Lung (tissue), 16 donors: ENCODE measurements around the gene PCGF1. TPM values are rescaled to one million over a fixed set of nuclear protein-coding genes. Genes with fewer than 3 reads are reported as not detected.
A peak's percentile ranks its signal among the peaks of the same experiment; 100 is the strongest.

ENCODE experiments used
- ATAC-seq: fragments of 200-7000 bp; cut with Tn5 transposase; one replicate; pipeline ENCODE4 v1.9.1; 2020; ENCODE audit warnings: moderate number of reproducible peaks; ENCODE audit not compliant: insufficient read depth, low FRiP score
- DNase-seq, 3 donors: peaks; one replicate each; pipeline ENCODE4 v3.0.0-alpha.2; 2013 to 2017
- H3K27ac ChIP-seq, 2 donors: one replicate each; pipeline ENCODE4 v1.5.1; 2013; ENCODE audit warnings: mild to moderate bottlenecking in 2 of 2, moderate library complexity in 2 of 2, control low read depth in 1 of 2, inconsistent platforms in 1 of 2, low read depth in 1 of 2, low read length in 1 of 2
- H3K27me3 ChIP-seq, 3 donors: one replicate each; pipeline ENCODE4 v1.5.1; 2013; ENCODE audit warnings: low read length in 2 of 3; ENCODE audit not compliant: control insufficient read depth in 3 of 3, insufficient read depth in 3 of 3
- H3K36me3 ChIP-seq, 4 donors: one replicate each; pipeline ENCODE4 v1.5.1; 2013; ENCODE audit warnings: low read length in 4 of 4, mild to moderate bottlenecking in 1 of 4, moderate library complexity in 1 of 4; ENCODE audit not compliant: control insufficient read depth in 4 of 4, insufficient read depth in 4 of 4
- H3K4me1 ChIP-seq, 5 donors: one replicate each; pipeline ENCODE4 v1.5.1; 2013; ENCODE audit warnings: low read length in 5 of 5, mild to moderate bottlenecking in 2 of 5, moderate library complexity in 1 of 5; ENCODE audit not compliant: control insufficient read depth in 5 of 5, insufficient read depth in 5 of 5
- H3K4me3 ChIP-seq: one replicate; pipeline ENCODE4 v1.5.1; 2013; ENCODE audit warnings: mild to moderate bottlenecking, control low read depth, moderate library complexity
- H3K9ac ChIP-seq, 2 donors: one replicate each; pipeline ENCODE4 v1.5.1; 2013; ENCODE audit warnings: low read length in 2 of 2, control low read depth in 1 of 2; ENCODE audit not compliant: insufficient read depth in 1 of 2
- H3K9me3 ChIP-seq, 4 donors: one replicate each; pipeline ENCODE4 v1.5.1; 2013; ENCODE audit warnings: low read length in 3 of 4, mild to moderate bottlenecking in 1 of 4, moderate library complexity in 1 of 4; ENCODE audit not compliant: control insufficient read depth in 4 of 4, insufficient read depth in 3 of 4
- WGBS, 2 donors: extraction: QIAGEN DNeasy Blood & Tissue Kit; methylation state at CpG; one replicate each; pipeline ENCODE4 v1.1.7; 2013; 5-methylcytosine and 5-hydroxymethylcytosine counted together
- long read RNA-seq, 5 donors: transcript quantifications; one replicate each; lab custom pipeline, GENCODE V29; 2026
- polyA plus RNA-seq, 2 donors: library from polyadenylated mRNA; stranded (reverse); fragments of 200-250 nt; gene quantifications; one replicate each; pipeline ENCODE4 v1.2.1, GENCODE V29; 2013
- total RNA-seq, 2 donors: library from RNA; depleted of rRNA in 1 of 2; stranded (reverse); fragments of >200 nt in 1 of 2; gene quantifications; one replicate each; pipeline ENCODE4 v1.2.1, GENCODE V29; 2014 to 2021
- TF ChIP-seq, protein P1 (sequence below): IDR thresholded peaks from 2 replicates; pipeline ENCODE4 v1.5.1; 2012; ENCODE audit warnings: mild to moderate bottlenecking; ENCODE audit errors: control extremely low read depth, extremely low read depth
- donor health status: control.
- donor health status: control.
- donor health status: Bipolar disorder and iron deficiency.
- donor health status: healthy.
- donor health status: DM: yes; HTN: yes; CAD: no.

The PCGF1 gene
- total RNA-seq (10 to 100 TPM; 16.7 to 35.5 TPM), polyA plus RNA-seq (10 to 100 TPM; 20.6 to 47.8 TPM)
- long read RNA-seq, donor 1, partial matches to known transcripts, result 0 of 4 reads
- long read RNA-seq, donor 1, other reads (novel, unspliced or antisense), result 0 of 4 reads
- long read RNA-seq, donor 2, partial matches to known transcripts, result 0 of 2 reads
- long read RNA-seq, donor 2, other reads (novel, unspliced or antisense), result 0 of 2 reads
- long read RNA-seq, donor 3, partial matches to known transcripts, result 0 of 4 reads
- long read RNA-seq, donor 3, other reads (novel, unspliced or antisense), result 0 of 4 reads
- long read RNA-seq, donor 4, partial matches to known transcripts, result 0 of 3 reads
- long read RNA-seq, donor 4, other reads (novel, unspliced or antisense), result 0 of 3 reads
- long read RNA-seq, donor 5, transcript PCGF1-201 (9 exons, 1,792 nt), result major isoform, 9 of 9 reads
- long read RNA-seq, donor 5, partial matches to known transcripts, result 0 of 9 reads
- long read RNA-seq, donor 5, other reads (novel, unspliced or antisense), result 0 of 9 reads

DNA sequence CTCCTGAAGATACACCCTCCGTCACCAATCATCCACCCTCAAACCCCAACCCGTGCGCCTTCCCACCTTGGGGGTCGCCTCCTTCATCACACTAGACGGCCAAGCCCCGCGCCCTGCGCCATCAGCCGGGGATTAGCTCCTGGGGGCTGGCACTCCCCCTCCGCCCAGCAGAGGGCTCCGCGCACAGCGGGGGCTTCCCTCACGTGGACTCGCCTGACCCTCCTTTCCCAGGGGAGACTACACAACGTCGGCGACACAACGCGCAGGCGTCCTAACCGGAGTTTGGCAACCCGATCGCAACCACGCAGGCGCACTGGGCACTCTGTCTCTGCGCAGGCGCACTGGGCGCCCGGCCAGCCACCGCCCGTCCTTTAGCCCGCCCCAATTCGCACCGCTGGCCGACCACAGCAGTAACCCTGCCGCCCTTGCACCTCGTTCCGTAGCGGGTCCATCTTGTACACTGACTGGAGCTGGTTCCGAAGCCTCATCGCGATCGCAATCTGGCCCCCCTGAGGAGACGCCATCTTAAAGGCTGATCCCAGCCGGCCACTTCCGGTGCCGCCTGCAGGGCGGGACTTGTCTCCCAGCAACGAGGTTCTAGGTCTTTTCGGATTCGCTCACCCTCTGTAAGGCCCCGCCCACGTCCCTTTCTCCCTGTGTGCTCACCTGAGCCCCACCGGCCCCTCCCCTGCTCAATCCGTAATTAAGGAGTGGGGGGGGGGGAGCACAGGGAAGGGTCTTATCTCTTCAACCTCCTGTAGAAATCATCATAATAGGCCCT is at the start of gene PCGF1:
TSS of gene PCGF1 (minus strand) at position 551 of the 781 bp plus-strand sequence. CDS start at position 524, 27 bp downstream.
- ATAC-seq, result peak; percentile 90
- Histone ChIP-seq H3K9me3 (no peaks in the 10 kb centered on the region), H3K27me3 (peaks cover 0 to 63% (median 61%) of the 10 kb centered on the region in 3 donors), H3K4me3 (peak within 1 kb of the TSS; percentile 74), H3K9ac (peak within 1 kb of the TSS; percentile 8 to 93), H3K4me1 (peaks cover 6 to 29% (median 14%) of the 10 kb centered on the region in 5 donors), H3K36me3 (peaks cover 0 to 14% (median 8%) of the 10 kb centered on the region in 4 donors), H3K27ac (peak within 1 kb of the TSS; percentile 93 to 98)
- DNase-seq, result peak; percentile 98 to 99 (median 99)
- 1% methylated on average over 55 to 56 of the region's 56 CpGs for WGBS, 2 donors
- TF ChIP-seq, protein P1, sequence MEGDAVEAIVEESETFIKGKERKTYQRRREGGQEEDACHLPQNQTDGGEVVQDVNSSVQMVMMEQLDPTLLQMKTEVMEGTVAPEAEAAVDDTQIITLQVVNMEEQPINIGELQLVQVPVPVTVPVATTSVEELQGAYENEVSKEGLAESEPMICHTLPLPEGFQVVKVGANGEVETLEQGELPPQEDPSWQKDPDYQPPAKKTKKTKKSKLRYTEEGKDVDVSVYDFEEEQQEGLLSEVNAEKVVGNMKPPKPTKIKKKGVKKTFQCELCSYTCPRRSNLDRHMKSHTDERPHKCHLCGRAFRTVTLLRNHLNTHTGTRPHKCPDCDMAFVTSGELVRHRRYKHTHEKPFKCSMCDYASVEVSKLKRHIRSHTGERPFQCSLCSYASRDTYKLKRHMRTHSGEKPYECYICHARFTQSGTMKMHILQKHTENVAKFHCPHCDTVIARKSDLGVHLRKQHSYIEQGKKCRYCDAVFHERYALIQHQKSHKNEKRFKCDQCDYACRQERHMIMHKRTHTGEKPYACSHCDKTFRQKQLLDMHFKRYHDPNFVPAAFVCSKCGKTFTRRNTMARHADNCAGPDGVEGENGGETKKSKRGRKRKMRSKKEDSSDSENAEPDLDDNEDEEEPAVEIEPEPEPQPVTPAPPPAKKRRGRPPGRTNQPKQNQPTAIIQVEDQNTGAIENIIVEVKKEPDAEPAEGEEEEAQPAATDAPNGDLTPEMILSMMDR, result peak; percentile 1

DNA sequence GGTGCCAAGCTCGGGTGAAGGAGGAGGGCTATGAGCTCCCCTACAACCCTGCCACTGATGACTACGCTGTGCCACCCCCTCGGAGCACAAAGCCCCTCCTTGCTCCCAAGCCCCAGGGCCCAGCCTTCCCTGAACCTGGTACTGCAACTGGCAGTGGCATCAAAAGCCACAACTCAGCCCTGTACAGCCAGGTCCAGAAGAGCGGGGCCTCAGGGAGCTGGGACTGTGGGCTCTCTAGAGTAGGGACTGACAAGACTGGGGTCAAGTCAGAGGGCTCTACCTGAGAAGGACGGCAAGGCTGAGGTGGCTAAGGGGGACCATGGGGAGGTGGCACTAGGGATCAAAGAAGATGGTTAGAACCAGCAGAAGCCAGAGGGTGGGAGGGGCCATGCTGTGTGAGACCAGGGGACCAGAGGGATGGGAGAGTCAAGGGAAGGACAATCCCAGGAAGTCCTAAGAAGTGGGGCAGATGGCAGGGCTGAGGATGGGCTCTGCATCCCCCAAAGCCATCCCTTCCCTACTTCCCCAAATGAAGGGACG is 49.4 kb upstream of the PCGF1 start:
- 84 to 91% methylated on average over 6 of the region's 6 CpGs for WGBS, 2 donors
- H3K9ac ChIP-seq, result no peak overlapping the region
- no peak overlapping the region for H3K4me3 ChIP-seq
- H3K4me1 ChIP-seq, result peaks cover 0 to 22% (median 0%) of the 10 kb centered on the region in 5 donors
- no peaks in the 10 kb centered on the region for H3K9me3 ChIP-seq
- no peak for DNase-seq
- peaks cover 0 to 7% (median 0%) of the 10 kb centered on the region in 4 donors for H3K36me3 ChIP-seq
- peaks cover 0 to 13% (median 11%) of the 10 kb centered on the region in 3 donors for H3K27me3 ChIP-seq
- TF ChIP-seq, protein P1, result no peak
- H3K27ac ChIP-seq, result no peak overlapping the region
- no peak for ATAC-seq

DNA sequence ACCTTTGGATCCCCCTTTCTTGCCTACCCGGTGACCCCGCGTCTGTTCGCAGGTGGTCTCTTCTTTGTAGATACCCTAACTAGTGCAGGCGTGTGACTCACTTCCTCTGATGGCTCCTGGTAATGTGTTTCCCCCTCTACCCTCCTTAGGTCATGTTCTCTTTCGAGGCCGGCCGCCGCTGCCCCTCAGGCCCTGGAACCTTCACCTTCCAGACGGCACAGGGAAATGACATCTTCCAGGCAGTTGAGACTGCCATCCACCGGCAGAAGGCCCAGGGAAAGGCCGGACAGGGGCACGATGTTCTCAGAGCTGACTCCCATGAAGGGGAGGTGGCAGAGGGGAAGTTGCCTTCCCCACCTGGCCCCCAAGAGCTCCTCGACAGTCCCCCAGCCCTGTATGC is 48.7 kb upstream of the PCGF1 start:
- no peak overlapping the region for H3K27ac ChIP-seq
- no peak for DNase-seq

More for the DNA sequence above, 48.7 kb upstream of the PCGF1 start:
- peaks cover 0 to 8% (median 6%) of the 10 kb centered on the region in 3 donors for H3K27me3 ChIP-seq
- ATAC-seq, result no peak
- H3K9me3 ChIP-seq, result no peaks in the 10 kb centered on the region
- H3K36me3 ChIP-seq, result peaks cover 0 to 7% (median 0%) of the 10 kb centered on the region in 4 donors
- no peak overlapping the region for H3K9ac ChIP-seq
- TF ChIP-seq, protein P1, result no peak
- WGBS, 2 donors, result 63 to 79% methylated on average over 14 of the region's 14 CpGs
- H3K4me1 ChIP-seq, result peaks cover 0 to 22% (median 0%) of the 10 kb centered on the region in 5 donors
- no peak overlapping the region for H3K4me3 ChIP-seq
